ENCODE results near the gene DYNC1LI2. TPM values are rescaled to one million over a fixed set of nuclear protein-coding genes. Genes with fewer than 3 reads are reported as not detected.

The DYNC1LI2 gene
- total RNA-seq, 1 experiment from 2014 or later: 92.8 TPM

- ChIA-PET RAD21 (ENCODE audit: low non-redundant PET in 1 of 2, low total read pairs in 2 of 2, uncharacterized antibody in 2 of 2, unreplicated experiment in 2 of 2) (no interaction called here), CTCF (no interaction called here)
Measured at GRCh38 chr16:66754819-66755218, 3.4 kb upstream of the DYNC1LI2 start.

More at GRCh38 chr16:66754819-66755218, 3.4 kb upstream of the DYNC1LI2 start:
- H3K4me1 ChIP-seq (ENCODE audit: control insufficient read depth in 1 of 2, insufficient read depth in 2 of 2, low read length in 2 of 2): peaks cover 11 to 17% of the 10 kb centered on the region in 2 experiments
- POLR2A ChIA-PET: no interaction called here
- TF ChIP-seq TCF7L2 (IDR thresholded peaks at IDR 0.05; ENCODE audit: borderline replicate concordance, extremely low read depth, insufficient read depth, insufficient read length): no peak
- TF ChIP-seq EZH2phosphoT487 (IDR thresholded peaks at IDR 0.05; ENCODE audit: borderline replicate concordance): no peak
- TF ChIP-seq, protein P1, sequence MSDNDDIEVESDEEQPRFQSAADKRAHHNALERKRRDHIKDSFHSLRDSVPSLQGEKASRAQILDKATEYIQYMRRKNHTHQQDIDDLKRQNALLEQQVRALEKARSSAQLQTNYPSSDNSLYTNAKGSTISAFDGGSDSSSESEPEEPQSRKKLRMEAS (IDR thresholded peaks at IDR 0.05): no peak
- no peak for TF ChIP-seq SIN3A (IDR thresholded peaks at IDR 0.05; ENCODE audit: low read depth)
- TF ChIP-seq EZH2 (IDR thresholded peaks at IDR 0.05): no peak
- no peak for TF ChIP-seq ZNF274 (IDR thresholded peaks at IDR 0.05; ENCODE audit: low read depth, low read length)
- TF ChIP-seq, protein P2, sequence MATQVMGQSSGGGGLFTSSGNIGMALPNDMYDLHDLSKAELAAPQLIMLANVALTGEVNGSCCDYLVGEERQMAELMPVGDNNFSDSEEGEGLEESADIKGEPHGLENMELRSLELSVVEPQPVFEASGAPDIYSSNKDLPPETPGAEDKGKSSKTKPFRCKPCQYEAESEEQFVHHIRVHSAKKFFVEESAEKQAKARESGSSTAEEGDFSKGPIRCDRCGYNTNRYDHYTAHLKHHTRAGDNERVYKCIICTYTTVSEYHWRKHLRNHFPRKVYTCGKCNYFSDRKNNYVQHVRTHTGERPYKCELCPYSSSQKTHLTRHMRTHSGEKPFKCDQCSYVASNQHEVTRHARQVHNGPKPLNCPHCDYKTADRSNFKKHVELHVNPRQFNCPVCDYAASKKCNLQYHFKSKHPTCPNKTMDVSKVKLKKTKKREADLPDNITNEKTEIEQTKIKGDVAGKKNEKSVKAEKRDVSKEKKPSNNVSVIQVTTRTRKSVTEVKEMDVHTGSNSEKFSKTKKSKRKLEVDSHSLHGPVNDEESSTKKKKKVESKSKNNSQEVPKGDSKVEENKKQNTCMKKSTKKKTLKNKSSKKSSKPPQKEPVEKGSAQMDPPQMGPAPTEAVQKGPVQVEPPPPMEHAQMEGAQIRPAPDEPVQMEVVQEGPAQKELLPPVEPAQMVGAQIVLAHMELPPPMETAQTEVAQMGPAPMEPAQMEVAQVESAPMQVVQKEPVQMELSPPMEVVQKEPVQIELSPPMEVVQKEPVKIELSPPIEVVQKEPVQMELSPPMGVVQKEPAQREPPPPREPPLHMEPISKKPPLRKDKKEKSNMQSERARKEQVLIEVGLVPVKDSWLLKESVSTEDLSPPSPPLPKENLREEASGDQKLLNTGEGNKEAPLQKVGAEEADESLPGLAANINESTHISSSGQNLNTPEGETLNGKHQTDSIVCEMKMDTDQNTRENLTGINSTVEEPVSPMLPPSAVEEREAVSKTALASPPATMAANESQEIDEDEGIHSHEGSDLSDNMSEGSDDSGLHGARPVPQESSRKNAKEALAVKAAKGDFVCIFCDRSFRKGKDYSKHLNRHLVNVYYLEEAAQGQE (IDR thresholded peaks at IDR 0.05; ENCODE audit: low read depth): no peak
- TF ChIP-seq CEBPB (IDR thresholded peaks at IDR 0.05; ENCODE audit: low read depth): no peak
- no peak for TF ChIP-seq POLR2A (IDR thresholded peaks at IDR 0.05; ENCODE audit: borderline replicate concordance, extremely low read depth, insufficient read depth, insufficient read length)
- TF ChIP-seq SRF (IDR thresholded peaks at IDR 0.05; ENCODE audit: low read depth): no peak
- TF ChIP-seq SP1 (IDR thresholded peaks at IDR 0.05; ENCODE audit: low read depth): no peak
- TF ChIP-seq FOSL1 (IDR thresholded peaks at IDR 0.05; ENCODE audit: low read depth): no peak
- no peak for TF ChIP-seq ELF1 (IDR thresholded peaks at IDR 0.05; ENCODE audit: borderline replicate concordance, low read depth)
- TF ChIP-seq RAD21 (IDR thresholded peaks at IDR 0.05; ENCODE audit: low read depth): no peak
- TF ChIP-seq ZFX (IDR thresholded peaks at IDR 0.05): no peak
- TF ChIP-seq, protein P3, sequence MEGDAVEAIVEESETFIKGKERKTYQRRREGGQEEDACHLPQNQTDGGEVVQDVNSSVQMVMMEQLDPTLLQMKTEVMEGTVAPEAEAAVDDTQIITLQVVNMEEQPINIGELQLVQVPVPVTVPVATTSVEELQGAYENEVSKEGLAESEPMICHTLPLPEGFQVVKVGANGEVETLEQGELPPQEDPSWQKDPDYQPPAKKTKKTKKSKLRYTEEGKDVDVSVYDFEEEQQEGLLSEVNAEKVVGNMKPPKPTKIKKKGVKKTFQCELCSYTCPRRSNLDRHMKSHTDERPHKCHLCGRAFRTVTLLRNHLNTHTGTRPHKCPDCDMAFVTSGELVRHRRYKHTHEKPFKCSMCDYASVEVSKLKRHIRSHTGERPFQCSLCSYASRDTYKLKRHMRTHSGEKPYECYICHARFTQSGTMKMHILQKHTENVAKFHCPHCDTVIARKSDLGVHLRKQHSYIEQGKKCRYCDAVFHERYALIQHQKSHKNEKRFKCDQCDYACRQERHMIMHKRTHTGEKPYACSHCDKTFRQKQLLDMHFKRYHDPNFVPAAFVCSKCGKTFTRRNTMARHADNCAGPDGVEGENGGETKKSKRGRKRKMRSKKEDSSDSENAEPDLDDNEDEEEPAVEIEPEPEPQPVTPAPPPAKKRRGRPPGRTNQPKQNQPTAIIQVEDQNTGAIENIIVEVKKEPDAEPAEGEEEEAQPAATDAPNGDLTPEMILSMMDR (IDR thresholded peaks at IDR 0.05 in 2 of 3, conservative IDR thresholded peaks at IDR 0.05 in 1 of 3; ENCODE audit: borderline replicate concordance in 1 of 3, insufficient read depth in 1 of 3, low read depth in 2 of 3, low read length in 2 of 3): no peak
- TF ChIP-seq CBX3 (IDR thresholded peaks at IDR 0.05; ENCODE audit: low read depth): no peak
- no peak for TF ChIP-seq ATF3 (IDR thresholded peaks at IDR 0.05)
- no peak for TF ChIP-seq YY1 (IDR thresholded peaks at IDR 0.05; ENCODE audit: extremely low read depth, insufficient replicate concordance, low read depth, low read length)
- no TSS peak for BruUV-seq (replicated peaks)
- H3K4me2 ChIP-seq (ENCODE audit: low read length): no peak overlapping the region
- no peaks in the 10 kb centered on the region for H4K20me1 ChIP-seq (ENCODE audit: insufficient read depth)
- ATAC-seq (no peak), DNase-seq (ENCODE audit: low read depth, low spot score) (no peak)
- no peaks in the 10 kb centered on the region for H3K36me3 ChIP-seq (ENCODE audit: control insufficient read depth in 1 of 2, insufficient read depth in 2 of 2, low read length in 2 of 2)
- no peak overlapping the region for H3K27ac ChIP-seq (ENCODE audit: low read depth, low read length)
- H3K9ac ChIP-seq (ENCODE audit: low read length): no peak overlapping the region
- H3K79me2 ChIP-seq (ENCODE audit: insufficient read depth, low read length): peaks cover 15% of the 10 kb centered on the region
- H3K9me2 ChIP-seq (ENCODE audit: insufficient read depth): no peaks in the 10 kb centered on the region
- no peak overlapping the region for H2AFZ ChIP-seq (ENCODE audit: low read depth, low read length, poor library complexity, severe bottlenecking)
- no peaks in the 10 kb centered on the region for H3K27me3 ChIP-seq (ENCODE audit: insufficient read depth, low read length)
- no peak overlapping the region for H3K4me3 ChIP-seq (replicated peaks in 1 of 2; ENCODE audit: low read depth in 1 of 2, low read length in 2 of 2)
- intact Hi-C loops (cut with micrococcal nuclease): no loop called here
- 0 out of 4 replicates have a peak, but pooled peaks cover 0 to 5% of the 10 kb centered on the region in 2 experiments for H3K9me3 ChIP-seq (ENCODE audit: control insufficient read depth in 1 of 2, insufficient read depth in 1 of 2, low read depth in 1 of 2, low read length in 2 of 2)

Data from HCT116 (cell line).